IMR-90 (cell line): Measurements from ENCODE around the gene TNK2. TPM values are rescaled to one million over a fixed set of nuclear protein-coding genes. Genes with fewer than 3 reads are reported as not detected.

Source experiments
- ATAC-seq: fragments of 200-7000 bp; cut with Tn5 transposase; 2 replicates; pipeline ENCODE4 v1.9.1; 2020; ENCODE audit warnings: low read depth, mild to moderate bottlenecking, moderate library complexity
- BruUV-seq: library from RNA; stranded (reverse); fragments of 400-500 nt; replicated peaks from 2 replicates; lab custom pipeline; 2021; lab: Mats Ljungman, UMichigan
- CTCF ChIA-PET: fragments of 300-600 bp; formaldehyde crosslinking; extraction: SDS; loops from one replicate; lab custom pipeline; 2021; ENCODE audit warnings: antibody characterized with exemption; lab: Yijun Ruan, JAX
- POLR2A ChIA-PET: fragments of 300-600 bp; sonication (Branson Sonifier 250); formaldehyde crosslinking; loops from one replicate; lab custom pipeline; 2022; ENCODE audit warnings: antibody characterized with exemption; ENCODE audit not compliant: unreplicated experiment; lab: Charles Lee
- DNase-seq: peaks from one replicate; pipeline ENCODE4 v3.0.0; 2013
- H2AFZ ChIP-seq: replicated peaks from 2 replicates; pipeline ENCODE3; 2013; ENCODE audit warnings: low read length, mild to moderate bottlenecking; ENCODE audit not compliant: poor library complexity
- H2AK5ac ChIP-seq: 2 replicates; pipeline ENCODE4 v1.6.1; 2013; ENCODE audit warnings: low read depth, low read length, inconsistent platforms
- H2AK9ac ChIP-seq: replicated peaks from 2 replicates; pipeline ENCODE3; 2013; ENCODE audit warnings: mild to moderate bottlenecking, low read depth, low read length, moderate library complexity; ENCODE audit not compliant: poor library complexity
- H2BK120ac ChIP-seq: 2 replicates; pipeline ENCODE4 v1.6.1; 2013; ENCODE audit warnings: low read depth, low read length, inconsistent platforms
- H2BK15ac ChIP-seq: 3 replicates; pipeline ENCODE4 v1.6.1; 2013; ENCODE audit warnings: low read depth, low read length, inconsistent platforms
- H2BK20ac ChIP-seq: 2 replicates; pipeline ENCODE4 v1.6.1; 2013; ENCODE audit warnings: low read depth, mild to moderate bottlenecking, inconsistent platforms, low read length, moderate library complexity
- H2BK5ac ChIP-seq: 2 replicates; pipeline ENCODE4 v1.6.1; 2013; ENCODE audit warnings: mild to moderate bottlenecking, low read depth, low read length, inconsistent platforms; ENCODE audit not compliant: poor library complexity, severe bottlenecking
- H3K14ac ChIP-seq: replicated peaks from 2 replicates; pipeline ENCODE4 v1.6.1; 2013; ENCODE audit warnings: low read depth, low read length, inconsistent platforms
- H3K18ac ChIP-seq: 2 replicates; pipeline ENCODE4 v1.6.1; 2013; ENCODE audit warnings: low read depth, low read length, control low read depth
- H3K23ac ChIP-seq: 2 replicates; pipeline ENCODE4 v1.6.1; 2013; ENCODE audit warnings: low read depth, low read length, inconsistent platforms
- H3K27ac ChIP-seq: 2 replicates; pipeline ENCODE4 v1.5.1; 2013; ENCODE audit warnings: mild to moderate bottlenecking, control low read depth, low read length; ENCODE audit not compliant: insufficient read depth
- H3K27me3 ChIP-seq: 2 replicates; pipeline ENCODE4 v1.6.1; 2013; ENCODE audit warnings: low read length; ENCODE audit not compliant: control insufficient read depth, insufficient read depth
- H3K36me3 ChIP-seq: 2 replicates; pipeline ENCODE4 v1.6.1; 2013; ENCODE audit warnings: low read length, mixed read lengths; ENCODE audit not compliant: control insufficient read depth, insufficient read depth
- H3K4ac ChIP-seq: 2 replicates; pipeline ENCODE4 v1.6.1; 2013; ENCODE audit warnings: low read depth, low read length, inconsistent platforms
- H3K4me1 ChIP-seq: 2 replicates; pipeline ENCODE4 v1.6.1; 2013; ENCODE audit warnings: low read length, mixed read lengths; ENCODE audit not compliant: control insufficient read depth, insufficient read depth
- H3K4me2 ChIP-seq: 2 replicates; pipeline ENCODE4 v1.6.1; 2013; ENCODE audit warnings: low read depth, mild to moderate bottlenecking, control low read depth, low read length, moderate library complexity
- H3K4me3 ChIP-seq: 2 replicates; pipeline ENCODE4 v1.5.1; 2013; ENCODE audit warnings: low read depth, mild to moderate bottlenecking, control low read depth, low read length, moderate library complexity; ENCODE audit not compliant: insufficient read depth
- H3K56ac ChIP-seq: 2 replicates; pipeline ENCODE4 v1.6.1; 2013; ENCODE audit warnings: low read length, inconsistent platforms; ENCODE audit not compliant: insufficient read depth; ENCODE audit errors: extremely low read depth
- H3K79me1 ChIP-seq, 2 experiments: 2 replicates each; pipeline ENCODE4 v1.6.1; 2013; ENCODE audit warnings: low read length in 2 of 2, inconsistent platforms in 1 of 2, low read depth in 1 of 2
- H3K9ac ChIP-seq: 2 replicates; pipeline ENCODE4 v1.6.1; 2013; ENCODE audit warnings: low read depth, low read length, control low read depth
- H3K9me1 ChIP-seq: 2 replicates; pipeline ENCODE4 v1.6.1; 2013; ENCODE audit warnings: low read length, inconsistent platforms; ENCODE audit not compliant: insufficient read depth
- H3K9me3 ChIP-seq: 2 replicates; pipeline ENCODE4 v1.6.1; 2013; ENCODE audit warnings: low read length; ENCODE audit not compliant: control insufficient read depth, insufficient read depth
- H4K20me1 ChIP-seq: 2 replicates; pipeline ENCODE4 v1.6.1; 2013; ENCODE audit warnings: low read length, inconsistent platforms; ENCODE audit not compliant: insufficient read depth
- H4K5ac ChIP-seq: 2 replicates; pipeline ENCODE4 v1.6.1; 2013; ENCODE audit warnings: mild to moderate bottlenecking, low read depth, low read length, control low read depth
- H4K8ac ChIP-seq, 2 experiments: 2 replicates each; pipeline ENCODE4 v1.6.1; 2013; ENCODE audit warnings: low read depth in 2 of 2, low read length in 2 of 2, control low read depth in 1 of 2, inconsistent platforms in 1 of 2
- H4K91ac ChIP-seq: 2 replicates; pipeline ENCODE4 v1.6.1; 2013; ENCODE audit warnings: low read depth, low read length, inconsistent platforms; ENCODE audit not compliant: insufficient read depth
- NFE2L2 ChIP-seq: fragments of 150-350 bp; IDR thresholded peaks from 2 replicates; pipeline ENCODE4 v1.6.1; 2016; ENCODE audit warnings: low read depth, mild to moderate bottlenecking, low read length
- WGBS, 2 experiments: methylation state at CpG; one replicate each; pipeline versions ENCODE4 v1.1.5 to v1.1.7; 2013; ENCODE audit warnings: missing lambda C conversion rate in 2 of 2; ENCODE audit not compliant: insufficient read length in 1 of 2; ENCODE audit errors: extremely low coverage in 2 of 2; 5-methylcytosine and 5-hydroxymethylcytosine counted together
- dilution Hi-C: fragments of 300-500 bp; cut with HindIII; formaldehyde crosslinking; loops from one replicate; pipeline ENCODE4 v1.14.3; 2018; ENCODE audit warnings: low sequenced_read_pairs; ENCODE audit not compliant: unreplicated experiment
- in situ Hi-C: fragments of 300-500 bp; cut with MboI; formaldehyde crosslinking; loops from 3 replicates; pipeline ENCODE4 v1.14.3; 2019; ENCODE audit warnings: low sequenced_read_pairs, inconsistent platforms, mixed read lengths
- intact Hi-C: fragments of 100-400 bp; cut with micrococcal nuclease; formaldehyde crosslinking; loops from 2 replicates; pipeline ENCODE4 v1.10.0; 2022
- polyA plus RNA-seq, 3 experiments: library from polyadenylated mRNA; depleted of rRNA; stranded (reverse); fragments of >200 nt; gene quantifications; 2 replicates each; pipeline ENCODE4 v1.2.3, GENCODE V29; 2012; ENCODE audit warnings: low replicate concordance in 1 of 3
- total RNA-seq: library from RNA; depleted of rRNA; stranded (reverse); fragments of >200 nt; gene quantifications from 2 replicates; pipeline ENCODE4 v1.2.3, GENCODE V29; 2012

Gene TNK2
- total and polyA plus RNA-seq, 2 of the 4 experiments (the other 2 are of a cell fraction) = 2.2 to 13.8 TPM

- no CpG with 5 or more reads among the region's 14 CpGs for WGBS, 2 experiments
- in situ Hi-C loops = no loop called here
Measured at GRCh38 chr3:195836476-195837135, 71.7 kb downstream of the TNK2 start.

More at GRCh38 chr3:195836476-195837135, 71.7 kb downstream of the TNK2 start:
- Histone ChIP-seq H4K5ac (no peak overlapping the region), H3K9me1 (no peaks in the 10 kb centered on the region), H3K18ac (no peak overlapping the region), H3K23ac (no peak overlapping the region), H3K4ac (no peak overlapping the region), H2AK5ac (no peak overlapping the region), H3K4me3 (no peak overlapping the region), H2AFZ (no peak overlapping the region), H3K4me2 (no peak overlapping the region), H3K27me3 (peaks cover 50% of the 10 kb centered on the region), H3K79me1 (no peaks in the 10 kb centered on the region), H3K27ac (no peak overlapping the region), H3K14ac (no peak overlapping the region), H3K9me3 (no peaks in the 10 kb centered on the region), H3K9ac (no peak overlapping the region), H4K20me1 (no peaks in the 10 kb centered on the region), H3K56ac (no peak overlapping the region), H2BK15ac (no peak overlapping the region), H3K4me1 (no peaks in the 10 kb centered on the region), H2BK120ac (no peak overlapping the region), H2BK5ac (no peak overlapping the region), H2AK9ac (no peak overlapping the region), H4K8ac (no peak overlapping the region), H4K91ac (no peak overlapping the region), H2BK20ac (no peak overlapping the region), H3K36me3 (no peaks in the 10 kb centered on the region)
- POLR2A ChIA-PET = no interaction called here
- no peak for TF ChIP-seq NFE2L2
- intact Hi-C loops = no loop called here
- dilution Hi-C loops = no loop called here
- CTCF ChIA-PET = interaction anchor here (1.6 kb wide), 1 partner anchor 14 kb away, joined by 4 read pairs; no protein-coding TSS in a partner anchor
- DNase-seq (no peak), ATAC-seq (no peak)
- BruUV-seq = no TSS peak
